ENCODE data around the gene C16orf92.

DNA sequence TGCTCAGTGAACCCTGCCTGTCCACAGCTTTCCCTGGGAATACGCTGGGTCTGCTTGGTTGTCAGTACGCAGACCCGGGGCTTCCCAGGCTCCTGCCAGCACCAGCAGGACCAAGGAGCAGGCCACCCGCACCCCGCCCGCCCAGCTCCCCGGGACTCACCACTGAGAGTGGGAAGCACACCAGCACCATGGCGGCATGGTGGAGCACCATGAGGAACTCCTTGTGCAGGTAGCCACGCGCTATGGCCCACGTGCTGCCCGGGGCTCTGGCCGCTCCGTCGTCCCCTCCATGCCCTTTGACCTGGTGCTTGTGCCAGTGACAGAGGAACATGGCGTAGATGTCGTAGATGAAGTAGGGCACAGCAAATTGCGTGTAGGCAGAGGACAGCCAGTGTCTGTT is 3.5 kb downstream of the C16orf92 start:
- TF ChIP-seq, protein P1, sequence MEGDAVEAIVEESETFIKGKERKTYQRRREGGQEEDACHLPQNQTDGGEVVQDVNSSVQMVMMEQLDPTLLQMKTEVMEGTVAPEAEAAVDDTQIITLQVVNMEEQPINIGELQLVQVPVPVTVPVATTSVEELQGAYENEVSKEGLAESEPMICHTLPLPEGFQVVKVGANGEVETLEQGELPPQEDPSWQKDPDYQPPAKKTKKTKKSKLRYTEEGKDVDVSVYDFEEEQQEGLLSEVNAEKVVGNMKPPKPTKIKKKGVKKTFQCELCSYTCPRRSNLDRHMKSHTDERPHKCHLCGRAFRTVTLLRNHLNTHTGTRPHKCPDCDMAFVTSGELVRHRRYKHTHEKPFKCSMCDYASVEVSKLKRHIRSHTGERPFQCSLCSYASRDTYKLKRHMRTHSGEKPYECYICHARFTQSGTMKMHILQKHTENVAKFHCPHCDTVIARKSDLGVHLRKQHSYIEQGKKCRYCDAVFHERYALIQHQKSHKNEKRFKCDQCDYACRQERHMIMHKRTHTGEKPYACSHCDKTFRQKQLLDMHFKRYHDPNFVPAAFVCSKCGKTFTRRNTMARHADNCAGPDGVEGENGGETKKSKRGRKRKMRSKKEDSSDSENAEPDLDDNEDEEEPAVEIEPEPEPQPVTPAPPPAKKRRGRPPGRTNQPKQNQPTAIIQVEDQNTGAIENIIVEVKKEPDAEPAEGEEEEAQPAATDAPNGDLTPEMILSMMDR (IDR thresholded peaks at IDR 0.05) = no peak
- TF ChIP-seq POLR2AphosphoS5 (IDR thresholded peaks at IDR 0.05) (no peak), EP300 (IDR thresholded peaks at IDR 0.05) (no peak)

Data from esophagus muscularis mucosa (tissue), 4 donors.